HG03565 (cell line): ENCODE measurements around the gene UNC79.

Experiments used
- ATAC-seq: cut with Tn5 transposase; IDR thresholded peaks from one replicate; pipeline ENCODE4 v1.9.1; 2021; ENCODE audit warnings: mild to moderate bottlenecking, moderate library complexity; ENCODE audit not compliant: unreplicated experiment

UNC79 gene

DNA sequence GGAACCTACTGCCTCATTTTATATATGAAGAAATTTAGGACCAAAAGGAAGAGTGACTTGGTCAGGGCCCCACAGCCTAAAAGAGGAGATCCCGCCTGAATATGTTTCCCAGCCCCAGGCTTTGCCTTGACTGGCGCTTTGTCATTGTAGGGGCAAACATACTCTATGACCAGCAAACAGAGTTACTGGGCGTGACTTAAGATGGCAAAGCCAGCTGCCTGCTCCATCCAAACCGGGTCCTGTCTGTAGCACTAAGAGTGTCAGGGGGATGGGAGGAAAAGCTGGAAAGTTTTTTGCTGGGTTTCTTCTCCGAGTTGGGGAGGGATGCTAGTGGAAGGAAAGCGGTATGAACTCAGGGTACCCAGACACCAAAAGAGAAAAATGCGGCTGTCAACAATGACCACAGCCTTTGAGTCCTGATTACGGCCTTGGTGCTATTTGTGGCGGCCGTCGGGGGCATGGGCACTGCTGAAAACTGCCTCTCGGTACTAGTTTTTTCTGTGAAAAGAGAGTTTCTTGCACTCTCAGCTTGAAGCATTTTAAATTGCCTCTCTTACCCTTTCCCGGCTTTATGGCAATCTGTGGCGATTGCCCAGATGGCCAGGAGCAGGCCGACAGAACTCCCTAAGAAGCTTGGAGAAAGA, 274.9 kb downstream of the UNC79 start:
- no peak for ATAC-seq

DNA sequence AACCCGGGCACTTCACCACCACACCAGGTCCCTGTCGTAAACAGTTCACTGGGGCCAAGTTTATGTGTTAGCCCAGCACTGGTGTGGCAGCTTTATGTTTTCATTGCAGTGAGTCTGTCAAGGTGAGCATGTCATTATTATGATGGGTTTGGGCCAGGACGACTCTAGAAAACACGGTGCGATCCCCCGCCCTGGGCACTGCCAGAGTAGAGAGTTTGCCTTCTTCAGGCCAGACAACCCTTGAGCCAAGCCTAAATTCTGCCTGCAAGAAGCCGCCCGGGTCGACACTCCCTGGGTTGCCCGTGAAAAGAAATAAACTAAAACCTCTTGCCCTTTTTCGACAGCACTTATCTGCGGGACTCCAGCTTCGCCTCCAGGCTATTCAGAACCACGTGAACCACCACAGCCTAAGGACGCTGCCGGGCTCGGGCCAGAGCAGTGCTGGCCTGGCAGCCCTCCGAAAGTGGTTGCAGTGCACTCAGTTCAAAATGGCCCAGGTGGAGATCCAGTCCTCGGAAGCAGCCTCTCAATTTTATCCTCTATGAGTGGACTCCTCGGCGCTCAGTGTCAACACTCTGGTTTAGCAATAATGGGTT, 275.7 kb downstream of the UNC79 start:
- no peak for ATAC-seq

DNA sequence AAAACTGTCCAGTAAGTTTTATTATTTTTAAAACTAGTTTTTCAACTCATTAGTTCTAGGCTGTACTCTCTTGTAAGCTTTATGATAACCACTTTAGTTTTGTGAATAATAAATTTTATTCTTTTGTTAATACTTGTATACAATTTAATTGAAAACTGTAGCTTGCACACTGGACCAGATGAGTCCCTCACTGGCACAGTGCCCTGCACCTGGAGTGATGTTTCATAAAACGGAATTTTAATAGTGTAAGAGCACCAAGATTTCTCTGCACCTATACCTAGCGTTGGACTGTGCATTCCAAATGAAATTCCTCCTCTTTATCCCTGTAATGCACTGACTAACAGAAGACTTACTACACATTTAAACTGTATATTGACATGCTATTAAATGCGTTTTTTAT, 276.7 kb downstream of the UNC79 start:
- ATAC-seq = no peak

DNA sequence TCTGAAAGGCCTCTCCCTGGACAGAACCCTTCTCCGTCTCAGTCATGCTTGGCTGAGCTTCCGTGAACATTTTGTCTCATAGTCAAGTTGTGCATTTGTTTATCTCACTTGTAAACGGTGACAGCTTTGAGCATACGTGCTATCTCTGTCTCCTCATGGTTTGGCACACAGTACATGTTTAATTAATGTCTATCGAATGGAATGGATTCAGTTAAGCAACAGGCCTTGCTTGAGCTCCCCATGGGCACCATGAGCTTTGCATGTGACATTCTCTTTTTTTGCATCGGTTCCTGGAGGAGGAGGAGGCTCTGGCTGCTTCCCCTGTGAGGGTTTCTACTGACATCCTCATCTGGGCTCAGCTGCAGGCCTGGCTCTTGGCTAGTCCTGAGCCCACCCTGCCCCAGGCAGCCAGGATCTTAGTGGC, 277.6 kb downstream of the UNC79 start:
- ATAC-seq = no peak

DNA sequence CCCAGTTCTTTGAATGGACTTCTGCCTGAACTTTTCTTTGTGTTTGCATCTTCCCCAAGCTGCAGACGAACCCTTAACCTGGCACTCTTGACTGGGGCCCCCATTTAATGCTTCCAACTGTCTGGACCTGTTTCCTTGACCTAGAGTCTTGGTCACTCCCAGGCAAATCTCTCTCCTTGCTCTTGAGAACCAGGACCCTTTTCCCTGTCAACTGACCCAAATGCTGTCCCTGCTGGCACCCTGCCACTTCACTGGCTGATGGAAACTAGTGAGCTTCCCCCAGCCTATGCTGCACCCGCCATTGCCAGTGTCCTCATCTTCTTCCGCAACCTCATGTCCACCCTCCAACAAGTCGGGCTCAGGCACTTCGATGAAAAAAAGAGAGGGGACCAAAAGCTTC, 278.1 kb downstream of the UNC79 start:
- ATAC-seq = no peak

DNA sequence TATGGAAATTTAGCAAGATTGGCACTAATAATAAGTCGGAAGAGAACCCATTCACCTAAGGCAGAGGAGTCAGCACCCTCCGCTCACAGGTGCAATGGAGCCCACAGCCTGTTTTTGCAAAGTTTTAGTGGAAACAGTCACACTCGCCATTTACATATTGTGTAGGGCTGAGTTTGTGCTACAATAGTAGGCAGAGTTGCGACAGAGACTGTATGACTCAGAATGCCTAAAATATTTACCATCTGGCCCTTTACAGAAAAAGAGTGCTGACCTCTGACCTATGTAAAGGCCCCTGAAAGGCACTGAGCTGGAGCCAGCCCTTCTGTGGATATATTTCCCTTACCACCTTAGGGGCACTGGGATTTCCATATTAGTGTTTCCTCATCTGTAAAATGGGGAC, 278.5 kb downstream of the UNC79 start:
- no peak for ATAC-seq

DNA sequence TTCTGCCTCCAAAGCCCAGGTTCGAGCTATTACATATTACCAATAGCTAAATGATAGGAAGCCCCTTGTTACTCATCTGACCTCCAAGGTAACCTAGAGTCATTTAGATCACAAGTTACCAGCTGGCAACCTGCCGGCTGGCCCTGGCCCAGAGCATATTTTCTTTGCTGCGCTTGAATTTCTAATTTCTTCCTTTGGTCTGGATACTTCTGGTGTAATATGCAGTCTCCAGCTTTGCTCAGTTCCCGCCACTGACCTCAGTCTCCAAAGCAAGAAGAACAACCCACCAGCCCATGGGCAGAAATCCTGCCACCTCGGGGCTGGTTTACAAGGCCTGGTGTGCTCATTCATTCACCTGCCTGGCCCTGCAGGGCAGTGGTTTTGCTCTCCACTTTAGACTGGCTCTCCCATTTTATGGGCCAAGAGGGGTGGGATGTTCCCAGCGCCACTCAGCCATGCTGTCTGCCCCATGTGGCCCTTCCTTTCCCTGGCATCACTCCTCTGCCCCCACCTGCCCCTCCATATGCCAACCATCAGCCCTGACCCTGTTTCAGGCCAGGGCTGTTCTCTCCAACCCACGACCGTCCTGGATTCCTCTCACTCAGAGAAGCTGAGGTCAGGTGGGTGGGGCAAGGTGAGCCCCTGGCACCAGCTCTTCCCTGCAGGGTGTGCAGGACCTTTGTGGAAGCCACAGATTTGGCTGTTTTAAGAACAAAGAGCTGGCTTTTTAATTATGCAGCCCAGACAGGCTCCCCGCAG, 281.5 kb downstream of the UNC79 start:
- no peak for ATAC-seq

DNA sequence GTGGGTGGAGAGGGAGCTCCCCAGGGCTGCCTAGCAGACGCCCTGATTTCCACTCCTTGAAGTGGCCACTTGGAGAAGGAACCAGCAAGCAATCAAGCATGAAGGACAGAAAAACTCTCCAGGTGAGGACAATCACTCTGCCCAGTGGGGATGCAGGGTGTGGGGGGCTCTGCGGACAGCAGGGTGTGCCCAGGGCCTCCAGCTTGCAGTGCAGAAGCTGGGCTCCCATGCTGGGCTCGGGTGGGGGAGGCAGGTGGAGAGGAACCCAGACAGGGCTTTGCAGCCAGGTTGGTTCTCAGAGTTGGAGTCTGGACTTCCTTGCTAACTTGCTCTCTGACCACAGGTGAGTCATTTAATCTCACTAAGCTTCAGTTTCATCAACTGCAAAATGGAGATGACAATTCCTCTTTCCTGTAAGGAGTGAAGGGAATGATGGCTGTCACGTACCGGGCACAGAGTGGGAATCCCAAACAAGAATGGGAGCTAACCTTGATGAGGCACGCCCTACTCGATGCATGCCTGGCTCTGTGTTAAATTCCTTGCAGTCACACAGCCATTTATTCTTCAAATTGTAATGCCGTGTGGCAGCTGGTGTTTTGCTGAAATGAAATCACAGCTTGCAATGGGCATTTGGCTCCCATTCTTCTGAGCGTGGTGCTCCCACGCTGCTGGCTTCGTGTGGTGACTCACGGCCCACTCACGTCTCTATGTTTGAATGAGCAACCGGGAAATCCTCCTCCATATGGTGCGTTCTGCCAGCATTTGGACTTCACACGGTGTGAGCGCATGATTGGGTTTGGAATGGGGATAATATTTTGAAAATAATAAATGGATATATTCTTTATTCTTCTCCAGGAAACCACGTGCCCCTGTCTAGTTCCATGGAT, 282.3 kb downstream of the UNC79 start:
- no peak for ATAC-seq

DNA sequence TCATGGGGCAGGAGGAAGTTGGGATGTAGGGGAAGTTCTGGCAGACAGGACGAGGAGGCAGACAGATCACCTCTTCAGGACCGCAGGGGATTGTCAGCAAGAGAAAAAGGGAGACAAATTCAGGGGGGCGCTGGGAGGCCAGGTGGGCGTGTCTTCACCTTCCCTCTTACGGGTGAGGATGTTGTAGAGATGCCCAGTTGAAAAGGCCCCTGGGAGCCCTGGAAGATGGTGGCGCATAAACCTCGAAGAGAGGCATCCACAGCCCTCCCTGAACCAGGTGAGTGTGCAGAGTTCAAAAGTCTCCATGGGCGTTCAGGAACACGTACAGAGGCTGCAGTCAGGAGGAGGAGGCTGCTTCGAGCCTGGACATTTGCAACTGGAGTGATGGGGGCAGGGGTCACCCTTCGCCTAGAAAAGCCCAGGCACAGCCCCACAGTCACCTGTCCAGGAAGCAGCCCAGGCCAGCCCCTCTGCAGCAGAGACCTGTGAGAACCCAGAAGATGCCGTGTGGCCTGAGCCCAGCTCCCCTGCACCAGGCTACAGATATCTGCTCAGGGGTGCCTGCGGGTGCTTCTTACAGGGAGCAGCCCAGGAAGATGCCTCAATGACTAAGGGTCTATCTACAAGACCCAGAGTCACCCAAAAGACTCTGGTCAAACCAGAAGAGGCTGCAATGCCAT, 283.1 kb downstream of the UNC79 start:
- no peak for ATAC-seq

DNA sequence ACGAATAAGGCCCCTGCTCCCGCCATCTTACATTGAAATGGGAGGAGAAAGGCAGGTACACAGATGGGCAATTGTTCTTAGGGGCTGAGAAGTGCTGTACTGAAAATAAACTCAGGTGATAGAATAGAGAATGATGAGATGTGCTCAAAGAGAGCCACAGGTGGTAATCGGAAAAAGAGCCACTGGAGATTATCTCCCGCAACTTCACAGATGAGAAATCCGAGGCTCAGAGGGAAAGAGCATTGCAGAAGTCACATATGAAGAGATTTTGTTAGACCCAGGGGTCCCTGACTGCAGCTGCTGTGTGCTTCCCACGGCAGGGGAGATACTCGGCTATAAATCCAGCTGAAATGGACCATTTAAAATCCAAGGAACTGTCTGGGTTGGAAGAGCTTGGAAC, 283.9 kb downstream of the UNC79 start:
- ATAC-seq = no peak

DNA sequence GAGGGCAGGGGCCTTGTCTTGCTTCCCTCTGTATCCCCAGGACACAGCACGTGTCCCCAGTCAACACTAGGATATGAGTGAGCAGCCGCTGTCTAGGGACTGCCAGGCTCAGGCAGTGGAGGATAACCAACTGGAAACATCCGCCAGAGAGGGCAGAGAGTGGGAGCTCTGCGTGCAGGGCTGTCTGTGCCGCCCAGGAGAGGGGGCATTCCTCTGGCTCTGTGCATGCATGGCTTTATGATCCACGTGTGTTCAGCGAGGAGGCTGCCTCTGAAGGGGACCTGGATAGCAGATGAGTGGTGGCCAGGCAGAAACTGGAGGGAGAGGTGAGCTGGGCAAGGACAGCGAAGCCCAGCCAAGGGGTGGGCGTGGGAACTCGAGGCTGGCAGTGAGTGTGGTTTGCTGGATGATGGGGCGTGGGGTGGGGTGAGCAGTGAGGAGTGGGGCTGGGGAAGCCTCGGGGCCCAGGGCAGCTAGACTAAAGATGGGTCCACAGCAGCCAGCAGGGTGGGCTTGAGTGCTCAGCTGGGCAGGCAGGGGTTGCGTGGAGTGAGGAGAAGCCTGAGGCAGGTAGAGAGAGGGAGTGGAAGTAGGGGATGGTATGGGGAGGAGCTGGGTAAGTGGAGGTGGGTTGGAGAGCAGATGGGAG, 284.7 kb downstream of the UNC79 start:
- no peak for ATAC-seq

DNA sequence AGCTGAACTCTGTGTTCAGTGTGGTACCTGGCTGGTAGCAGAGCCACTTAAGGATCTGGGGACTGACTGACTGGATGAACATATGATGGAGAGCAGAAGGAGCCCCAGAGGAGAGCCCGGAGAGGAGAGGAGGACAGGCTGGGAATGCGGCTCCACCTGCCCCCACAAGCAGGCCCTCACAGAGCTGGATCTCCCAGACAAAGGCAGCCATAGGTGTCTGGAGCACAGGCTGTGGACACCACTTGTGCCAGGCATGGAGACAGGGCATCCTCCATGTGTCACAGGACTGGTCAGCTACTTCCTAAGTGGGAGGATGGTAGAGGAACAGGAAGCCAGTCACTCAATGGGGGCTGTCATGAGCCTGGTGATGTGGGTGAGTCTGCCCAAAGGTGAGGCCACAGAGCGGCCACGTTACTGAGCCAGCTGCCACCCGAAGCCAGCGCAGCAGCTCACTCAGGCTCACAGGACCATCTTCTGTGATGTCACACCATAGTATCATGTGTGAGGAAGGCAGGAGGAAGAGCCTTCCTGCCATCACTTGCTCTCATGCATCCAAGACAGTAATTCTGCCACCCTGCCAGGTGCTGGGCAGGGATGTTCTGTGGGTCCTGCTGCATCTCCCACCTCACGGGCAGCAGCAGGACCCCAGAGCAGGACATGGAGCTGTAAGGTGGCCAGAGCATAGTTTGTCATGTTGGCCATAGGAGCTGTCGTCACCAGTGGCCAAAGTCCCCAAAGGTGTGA, 285.4 kb downstream of the UNC79 start:
- no peak for ATAC-seq

DNA sequence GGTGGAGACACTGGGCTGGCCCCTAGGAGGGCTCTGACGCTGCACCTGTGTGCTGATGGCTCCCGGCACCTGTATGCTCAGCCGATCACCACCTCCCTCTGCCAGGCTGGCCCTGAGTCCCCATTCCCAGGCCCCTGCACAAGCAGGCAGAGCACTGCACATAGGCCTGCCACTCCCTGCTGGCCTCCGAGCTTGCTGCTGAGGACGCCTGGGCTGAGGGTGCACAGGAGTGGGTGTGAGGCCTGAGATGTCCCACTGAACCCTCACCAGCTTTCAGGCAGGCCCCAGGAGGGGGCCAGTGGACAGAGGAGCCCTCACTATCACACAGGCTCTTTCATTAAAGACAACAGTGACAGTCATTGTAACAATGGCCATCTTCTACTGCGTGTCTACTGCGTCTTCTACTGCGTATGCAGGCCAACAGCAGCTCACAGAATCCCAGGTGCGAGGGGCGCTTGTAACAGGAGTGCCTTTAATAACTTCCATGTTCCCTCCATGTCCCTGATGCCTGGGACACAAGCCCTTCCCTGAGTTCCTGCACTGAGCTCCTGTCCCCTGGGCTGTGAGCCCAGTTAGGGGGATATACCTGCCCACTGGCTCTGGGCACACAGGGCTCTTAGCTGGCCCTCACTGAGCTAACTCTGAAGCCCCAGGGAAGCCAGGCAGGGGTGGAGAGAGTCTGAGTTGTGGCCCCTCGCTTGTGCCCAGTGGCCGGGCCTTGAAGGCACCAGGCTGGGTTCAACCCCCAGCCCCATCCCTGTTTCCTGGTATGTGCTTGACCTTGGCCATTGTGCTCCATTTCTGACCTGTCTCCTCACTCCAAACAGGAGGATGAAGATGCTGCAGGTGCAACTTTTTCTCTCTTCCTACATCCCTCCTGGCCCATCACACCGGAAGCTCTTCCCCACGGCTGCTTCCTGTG, 286.3 kb downstream of the UNC79 start:
- no peak for ATAC-seq

DNA sequence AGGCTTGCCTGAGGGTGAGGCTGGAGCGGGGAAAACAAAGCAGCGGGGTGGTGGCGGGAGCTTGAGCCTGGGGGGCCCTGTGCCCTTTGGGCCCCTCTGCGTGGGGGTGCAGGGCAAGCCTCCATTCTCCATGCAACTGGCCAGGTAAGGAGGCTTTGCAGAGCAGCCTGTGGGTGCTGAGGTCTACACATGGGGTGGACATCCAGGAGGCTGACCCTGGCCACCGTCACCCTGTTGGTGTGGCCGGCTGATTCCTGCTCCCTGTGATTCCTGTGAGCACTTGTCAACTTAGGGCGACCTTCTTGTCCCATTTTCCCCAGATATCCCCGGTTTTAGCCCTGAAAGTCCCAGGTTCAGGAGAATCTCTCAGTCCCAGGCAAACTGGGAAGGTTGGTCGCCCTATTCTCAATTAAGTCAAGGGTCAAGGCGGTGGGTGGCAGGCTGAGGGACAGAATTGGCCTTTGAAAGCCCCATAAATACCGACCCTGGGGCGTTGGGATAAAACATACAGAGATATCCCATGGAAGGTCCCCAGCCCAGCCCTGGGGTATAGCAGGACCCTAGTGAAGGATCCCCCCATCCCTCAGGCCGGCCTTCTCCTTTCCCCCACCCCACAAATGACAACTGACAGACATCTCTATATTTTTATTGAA, 287.1 kb downstream of the UNC79 start:
- no peak for ATAC-seq

DNA sequence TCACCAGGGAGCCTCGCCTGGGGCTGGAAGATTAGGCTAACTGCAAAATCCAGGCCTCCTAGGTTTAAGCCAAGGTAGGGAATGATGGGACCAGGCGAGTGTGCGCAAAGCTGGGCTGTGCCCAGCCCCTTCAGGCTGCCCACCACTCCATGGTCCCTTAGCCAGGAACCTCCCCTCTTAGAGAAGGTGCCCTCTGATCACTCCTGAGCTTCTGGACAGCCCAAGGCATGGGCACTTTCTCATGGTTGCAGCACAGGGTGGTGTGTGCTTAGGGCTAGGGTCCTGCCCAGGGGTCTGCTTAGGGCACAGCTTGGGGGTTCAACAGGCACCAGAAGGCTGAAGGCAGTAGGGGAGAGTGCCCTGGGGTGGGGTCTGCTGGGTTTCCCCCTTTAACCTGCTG, 288.5 kb downstream of the UNC79 start:
- ATAC-seq = no peak

DNA sequence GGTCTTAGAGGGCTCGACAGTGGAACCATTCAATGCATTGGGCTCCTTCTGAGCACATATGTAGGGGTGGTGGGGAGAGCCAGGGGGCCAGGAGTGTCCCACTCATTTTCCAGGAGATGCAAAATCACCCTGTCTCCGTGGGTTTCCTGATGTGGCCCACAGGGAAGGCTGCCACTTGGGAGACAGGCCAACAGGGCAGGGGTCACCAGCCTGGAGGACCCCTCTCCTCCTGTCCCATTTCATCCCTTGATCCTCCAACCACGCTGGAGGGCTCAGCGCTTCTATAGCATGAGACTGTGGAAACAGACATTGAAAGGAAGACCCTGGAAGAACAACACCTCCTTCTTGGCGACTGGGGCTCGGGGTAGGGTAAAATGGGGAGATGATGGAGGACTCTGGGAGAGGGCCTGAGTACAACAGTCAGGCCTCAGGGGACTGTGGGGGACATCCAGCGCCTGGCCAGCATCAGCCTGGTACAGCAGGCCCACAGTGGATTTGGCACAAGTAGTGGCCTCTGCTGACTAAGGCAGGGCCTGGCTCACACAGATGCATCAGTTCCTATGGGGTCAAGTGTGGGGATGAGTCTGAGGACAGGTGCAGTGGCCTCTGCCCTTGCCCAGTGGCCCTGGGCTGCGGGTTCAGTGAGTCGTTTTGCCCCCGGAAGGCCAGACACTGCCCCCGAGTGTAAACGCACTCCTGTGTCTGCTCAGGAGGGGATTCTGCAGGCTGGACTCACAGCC, 289.5 kb downstream of the UNC79 start:
- ATAC-seq = no peak

DNA sequence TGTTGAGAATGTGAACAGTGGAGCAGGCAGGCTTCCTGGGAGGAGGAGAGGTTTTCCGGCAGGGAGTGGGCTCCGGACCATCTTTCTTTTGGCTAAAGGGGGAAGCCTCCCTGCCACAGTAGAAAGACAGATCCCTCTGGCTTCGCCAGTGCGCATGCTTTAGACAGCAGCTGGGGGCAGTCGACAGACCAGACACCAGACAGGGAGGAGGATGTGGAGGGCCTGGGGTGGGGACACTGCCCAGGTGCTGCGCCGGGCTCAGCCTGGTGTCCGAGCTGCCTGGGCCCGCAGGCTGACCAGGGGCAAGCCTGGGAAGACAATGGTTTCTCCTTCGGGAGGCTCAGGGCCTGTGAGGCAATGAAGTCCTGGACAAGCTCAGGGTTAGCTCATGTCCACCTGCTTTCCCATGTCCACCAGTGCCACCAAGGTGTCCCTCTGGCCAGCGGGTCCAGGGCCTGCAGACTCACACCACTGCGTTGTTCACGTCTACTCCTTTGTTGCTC, 290.3 kb downstream of the UNC79 start:
- no peak for ATAC-seq
